RWPE2 (cell line): ENCODE results near the gene GLRX3.

ENCODE experiments used
- ATAC-seq: fragments of 200-7000 bp; cut with Tn5 transposase; 3 replicates; pipeline ENCODE4 v1.9.1; 2021; ENCODE audit warnings: low read depth
- DNase-seq: peaks from one replicate; pipeline ENCODE4 v3.0.0-alpha.2; 2020; ENCODE audit warnings: low spot score
- H3K27ac ChIP-seq: fragments of 450-650 bp; 2 replicates; pipeline ENCODE4 v1.5.1; 2017; ENCODE audit warnings: mild to moderate bottlenecking; ENCODE audit not compliant: poor library complexity, severe bottlenecking
- H3K27me3 ChIP-seq: fragments of 250-450 bp; sonication (Bioruptor Pico); 2 replicates; pipeline ENCODE4 v1.5.1; 2021; ENCODE audit warnings: mild to moderate bottlenecking, moderate library complexity; ENCODE audit not compliant: insufficient read depth, poor library complexity, severe bottlenecking
- H3K36me3 ChIP-seq: fragments of 250-450 bp; sonication (Bioruptor Pico); 2 replicates; pipeline ENCODE4 v1.5.1; 2020; ENCODE audit warnings: low read depth, mild to moderate bottlenecking, moderate library complexity
- H3K4me1 ChIP-seq: fragments of 250-450 bp; sonication (Bioruptor Pico); 2 replicates; pipeline ENCODE4 v1.5.1; 2021; ENCODE audit warnings: mild to moderate bottlenecking, moderate library complexity; ENCODE audit not compliant: insufficient read depth, poor library complexity, severe bottlenecking
- H3K4me3 ChIP-seq: fragments of 250-450 bp; sonication (Bioruptor Pico); 2 replicates; pipeline ENCODE4 v1.5.1; 2021; ENCODE audit warnings: mild to moderate bottlenecking, moderate library complexity; ENCODE audit not compliant: severe bottlenecking
- H3K9me3 ChIP-seq: fragments of 250-450 bp; sonication (Bioruptor Pico); 2 replicates; pipeline ENCODE4 v1.5.1; 2021; ENCODE audit warnings: mild to moderate bottlenecking, moderate library complexity; ENCODE audit not compliant: severe bottlenecking
- CTCF ChIP-seq: fragments of 450-650 bp; IDR thresholded peaks from one replicate; pipeline ENCODE4 v1.5.1; 2017; ENCODE audit warnings: mild to moderate bottlenecking, moderate library complexity; ENCODE audit not compliant: poor library complexity, severe bottlenecking

GLRX3 gene

DNA sequence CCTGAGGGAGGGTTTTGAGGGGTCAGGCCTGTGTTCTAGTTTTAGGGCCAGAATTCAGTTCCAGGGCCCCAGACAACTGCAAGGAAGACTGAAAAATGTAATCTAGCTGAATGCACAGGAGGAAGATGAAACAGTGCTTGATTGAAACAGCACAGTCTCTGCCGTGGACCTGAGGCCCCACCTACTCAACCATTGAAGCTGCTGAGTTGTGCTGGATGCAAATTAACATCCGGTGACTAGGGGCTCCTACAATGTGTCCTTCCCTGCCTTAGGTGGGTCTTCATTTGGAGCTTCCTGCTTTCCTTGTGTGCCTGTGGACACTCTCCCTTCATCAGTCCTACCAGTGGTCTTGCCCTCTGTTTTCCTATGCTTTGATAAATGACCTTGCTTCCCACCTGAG, 5.7 kb downstream of the GLRX3 start:
- no peak for ATAC-seq
- Histone ChIP-seq H3K9me3 (no peaks in the 10 kb centered on the region), H3K27me3 (no peaks in the 10 kb centered on the region), H3K27ac (no peak overlapping the region), H3K4me3 (no peak overlapping the region), H3K4me1 (peaks cover 29% of the 10 kb centered on the region), H3K36me3 (peaks cover 79% of the 10 kb centered on the region)
- TF ChIP-seq CTCF, result no peak
- DNase-seq, result no peak

DNA sequence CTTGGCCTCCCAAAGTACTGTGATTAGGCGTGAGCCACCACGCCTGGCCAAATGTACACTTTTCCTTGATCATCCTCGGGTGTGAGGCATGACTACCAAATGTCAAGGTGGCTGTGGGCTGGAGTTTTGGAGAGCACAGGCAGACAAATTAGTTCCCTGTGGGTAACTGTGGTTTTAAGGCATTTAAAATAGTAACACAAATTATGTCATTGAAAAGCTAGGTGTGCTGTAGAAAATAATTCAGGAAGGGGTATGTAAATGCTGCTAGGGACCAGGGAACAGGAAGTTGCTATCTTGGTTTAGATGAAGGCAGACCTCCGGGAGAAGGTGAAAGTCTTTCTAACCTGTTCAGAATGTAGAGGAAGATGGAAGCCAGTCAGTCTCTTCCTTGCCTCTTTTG, 9.9 kb downstream of the GLRX3 start:
- ATAC-seq (no peak), DNase-seq (no peak)
- Histone ChIP-seq H3K36me3 (peaks cover 62% of the 10 kb centered on the region), H3K27ac (no peak overlapping the region), H3K4me1 (peaks cover 2% of the 10 kb centered on the region), H3K9me3 (no peaks in the 10 kb centered on the region), H3K4me3 (no peak overlapping the region), H3K27me3 (no peaks in the 10 kb centered on the region)
- no peak for TF ChIP-seq CTCF

GRCh38 chr10:130159192-130159794, 23.1 kb downstream of the GLRX3 start:
- Histone ChIP-seq H3K4me3 (no peak overlapping the region), H3K36me3 (peaks cover 56% of the 10 kb centered on the region), H3K9me3 (no peaks in the 10 kb centered on the region), H3K27me3 (no peaks in the 10 kb centered on the region), H3K4me1 (no peaks in the 10 kb centered on the region), H3K27ac (no peak overlapping the region)
- DNase-seq (no peak), ATAC-seq (no peak)
- no peak for TF ChIP-seq CTCF

DNA sequence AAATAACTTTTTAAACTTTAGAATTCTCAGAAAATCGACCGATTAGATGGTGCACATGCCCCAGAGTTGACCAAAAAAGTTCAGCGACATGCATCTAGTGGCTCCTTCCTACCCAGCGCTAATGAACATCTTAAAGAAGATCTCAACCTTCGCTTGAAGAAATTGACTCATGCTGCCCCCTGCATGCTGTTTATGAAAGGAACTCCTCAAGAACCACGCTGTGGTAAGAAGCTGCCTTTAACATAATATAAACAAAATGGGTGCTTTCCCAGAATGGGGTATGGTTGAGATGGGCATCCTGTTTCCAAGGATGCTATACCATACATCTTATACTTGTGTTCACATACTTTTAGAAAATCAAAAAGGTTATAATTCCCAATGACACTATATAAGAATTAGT, 24.6 kb downstream of the GLRX3 start:
- no peak for TF ChIP-seq CTCF
- Histone ChIP-seq H3K4me1 (no peaks in the 10 kb centered on the region), H3K27ac (no peak overlapping the region), H3K36me3 (peaks cover 71% of the 10 kb centered on the region), H3K9me3 (no peaks in the 10 kb centered on the region), H3K4me3 (no peak overlapping the region), H3K27me3 (no peaks in the 10 kb centered on the region)
- no peak for DNase-seq
- no peak for ATAC-seq

- Histone ChIP-seq H3K27ac (no peak overlapping the region), H3K36me3 (peaks cover 77% of the 10 kb centered on the region), H3K4me3 (no peak overlapping the region), H3K4me1 (no peaks in the 10 kb centered on the region), H3K27me3 (no peaks in the 10 kb centered on the region), H3K9me3 (no peaks in the 10 kb centered on the region)
- ATAC-seq (no peak), DNase-seq (no peak)
- TF ChIP-seq CTCF, result no peak
Observed at GRCh38 chr10:130161331-130161730, 25.1 kb downstream of the GLRX3 start.
